GM06990 (cell line): ENCODE measurements around the gene CCDC30.

Source experiments
- DNase-seq: peaks from one replicate; pipeline ENCODE4 v3.0.0-alpha.2; 2011; ENCODE audit not compliant: insufficient read length; ENCODE audit errors: extremely low read depth
- H3K27me3 ChIP-seq: replicated peaks from 2 replicates; pipeline ENCODE4 v1.6.0; 2011; ENCODE audit warnings: low read length; ENCODE audit not compliant: control insufficient read depth, insufficient read depth
- H3K36me3 ChIP-seq: 2 replicates; pipeline ENCODE4 v1.5.1; 2011; ENCODE audit warnings: low read length; ENCODE audit not compliant: control insufficient read depth, insufficient read depth
- H3K4me3 ChIP-seq: replicated peaks from 2 replicates; pipeline ENCODE4 v1.5.1; 2011; ENCODE audit warnings: low read depth, mild to moderate bottlenecking, control low read depth, low read length
- TF ChIP-seq, protein P1 (sequence below): IDR thresholded peaks from 2 replicates; pipeline ENCODE4 v1.5.1; 2011; ENCODE audit warnings: low read length, control low read depth, mild to moderate bottlenecking, inconsistent platforms; ENCODE audit not compliant: insufficient read depth, poor library complexity, severe bottlenecking

CCDC30 gene

DNA sequence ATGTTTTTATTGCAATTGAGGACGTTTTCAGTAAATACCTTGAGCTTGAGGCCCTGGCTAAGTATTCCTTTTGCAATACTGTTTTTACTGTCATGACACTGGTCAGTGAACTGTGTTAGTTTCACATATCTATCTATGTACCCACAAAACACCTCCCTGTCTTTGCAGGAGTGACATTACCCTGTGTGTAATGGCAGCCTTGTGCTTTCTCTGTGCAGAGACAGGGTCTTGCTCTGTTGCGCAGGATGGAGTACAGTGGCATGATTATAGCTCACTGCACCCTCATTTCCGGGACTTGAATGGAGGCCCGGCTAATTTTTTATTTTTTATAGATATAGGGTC is 228.0 kb downstream of the CCDC30 start:
- Histone ChIP-seq H3K4me3 (peak overlapping the region; percentile 6; the same call in 1 of the 2 replicates), H3K27me3 (no peaks in the 10 kb centered on the region), H3K36me3 (peaks cover 3% of the 10 kb centered on the region)
- no peak for DNase-seq
- TF ChIP-seq, protein P1, sequence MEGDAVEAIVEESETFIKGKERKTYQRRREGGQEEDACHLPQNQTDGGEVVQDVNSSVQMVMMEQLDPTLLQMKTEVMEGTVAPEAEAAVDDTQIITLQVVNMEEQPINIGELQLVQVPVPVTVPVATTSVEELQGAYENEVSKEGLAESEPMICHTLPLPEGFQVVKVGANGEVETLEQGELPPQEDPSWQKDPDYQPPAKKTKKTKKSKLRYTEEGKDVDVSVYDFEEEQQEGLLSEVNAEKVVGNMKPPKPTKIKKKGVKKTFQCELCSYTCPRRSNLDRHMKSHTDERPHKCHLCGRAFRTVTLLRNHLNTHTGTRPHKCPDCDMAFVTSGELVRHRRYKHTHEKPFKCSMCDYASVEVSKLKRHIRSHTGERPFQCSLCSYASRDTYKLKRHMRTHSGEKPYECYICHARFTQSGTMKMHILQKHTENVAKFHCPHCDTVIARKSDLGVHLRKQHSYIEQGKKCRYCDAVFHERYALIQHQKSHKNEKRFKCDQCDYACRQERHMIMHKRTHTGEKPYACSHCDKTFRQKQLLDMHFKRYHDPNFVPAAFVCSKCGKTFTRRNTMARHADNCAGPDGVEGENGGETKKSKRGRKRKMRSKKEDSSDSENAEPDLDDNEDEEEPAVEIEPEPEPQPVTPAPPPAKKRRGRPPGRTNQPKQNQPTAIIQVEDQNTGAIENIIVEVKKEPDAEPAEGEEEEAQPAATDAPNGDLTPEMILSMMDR, result no peak

DNA sequence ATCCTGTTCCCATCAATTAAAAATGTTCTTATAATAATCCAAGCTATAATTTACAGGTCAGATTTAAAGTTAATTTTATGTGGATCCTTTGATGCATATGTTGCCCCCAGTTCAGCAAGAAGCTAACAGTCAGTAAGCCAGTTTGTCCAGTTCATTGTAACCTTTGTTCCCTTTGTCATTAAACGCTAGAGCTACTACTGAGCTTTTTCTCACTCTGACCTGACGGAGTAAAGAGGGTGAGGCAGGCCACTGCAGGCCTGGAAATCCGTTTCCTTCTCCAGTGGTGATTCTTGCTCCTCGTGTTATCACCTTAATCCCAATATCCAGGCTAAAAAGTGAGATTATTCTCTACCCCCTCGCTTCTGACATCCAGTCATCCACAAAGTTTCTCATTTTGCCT is 229.4 kb downstream of the CCDC30 start:
- TF ChIP-seq, protein P1, result no peak
- H3K27me3 ChIP-seq, result no peaks in the 10 kb centered on the region
- DNase-seq, result no peak
- peaks cover 7% of the 10 kb centered on the region for H3K36me3 ChIP-seq
- H3K4me3 ChIP-seq, result no peak overlapping the region

DNA sequence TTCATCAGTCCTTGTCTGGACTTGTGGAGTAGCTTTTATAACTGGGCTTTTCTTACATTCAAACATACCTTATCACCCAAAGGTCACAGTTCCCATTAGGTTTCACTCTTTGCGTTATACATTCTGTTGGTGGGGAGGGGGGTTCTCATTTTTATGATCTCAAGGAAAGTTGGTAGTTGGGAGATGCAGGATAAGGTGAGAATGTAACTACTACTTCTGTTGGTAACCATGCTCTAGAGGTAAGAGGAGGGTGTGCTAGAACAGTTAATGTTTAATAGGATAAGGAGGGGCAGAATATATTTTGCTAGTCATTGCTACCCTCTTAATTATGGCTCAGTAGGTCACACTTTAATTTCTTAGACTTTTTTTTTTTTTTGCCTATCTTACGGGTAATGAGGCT is 229.8 kb downstream of the CCDC30 start:
- DNase-seq, result no peak
- TF ChIP-seq, protein P1, result no peak
- H3K4me3 ChIP-seq, result no peak overlapping the region
- no peaks in the 10 kb centered on the region for H3K27me3 ChIP-seq
- peaks cover 7% of the 10 kb centered on the region for H3K36me3 ChIP-seq

DNA sequence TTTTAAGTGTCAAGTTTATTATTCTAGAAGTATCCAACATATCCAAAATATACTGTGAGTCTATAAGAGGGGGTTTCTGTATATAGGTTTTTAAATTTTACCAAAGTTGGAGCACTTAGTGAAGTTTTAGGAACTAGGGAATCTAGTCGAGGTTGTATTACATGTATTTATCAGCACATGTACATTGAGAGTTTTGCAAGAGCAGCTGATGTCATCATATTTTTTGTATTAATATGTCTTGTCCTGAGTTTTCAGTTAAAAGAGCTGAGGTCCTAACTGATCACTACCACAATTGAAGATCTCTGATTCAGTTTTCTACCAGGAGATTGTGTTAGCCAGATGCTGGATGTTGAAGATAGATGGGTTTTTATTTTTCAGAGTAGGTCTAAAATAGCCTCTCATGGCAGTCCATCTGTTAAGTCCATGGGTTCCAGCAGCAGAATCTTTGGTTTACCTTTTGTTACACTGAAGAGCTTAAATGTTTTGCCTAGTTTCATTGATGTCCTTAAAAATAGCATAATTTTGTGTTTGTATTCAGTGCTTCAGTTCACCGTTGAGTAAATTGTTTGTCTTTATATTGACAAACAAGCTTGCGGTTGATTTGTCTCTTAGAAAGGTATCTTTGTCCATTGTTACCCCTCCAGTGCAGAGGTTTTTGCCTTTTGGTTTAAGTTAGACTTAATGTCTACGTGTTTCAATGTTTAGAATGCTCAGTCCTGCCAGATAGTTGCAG is 235.2 kb downstream of the CCDC30 start:
- H3K4me3 ChIP-seq, result no peak overlapping the region
- no peak for DNase-seq
- TF ChIP-seq, protein P1, result no peak
- no peaks in the 10 kb centered on the region for H3K27me3 ChIP-seq
- H3K36me3 ChIP-seq, result peaks cover 17% of the 10 kb centered on the region

DNA sequence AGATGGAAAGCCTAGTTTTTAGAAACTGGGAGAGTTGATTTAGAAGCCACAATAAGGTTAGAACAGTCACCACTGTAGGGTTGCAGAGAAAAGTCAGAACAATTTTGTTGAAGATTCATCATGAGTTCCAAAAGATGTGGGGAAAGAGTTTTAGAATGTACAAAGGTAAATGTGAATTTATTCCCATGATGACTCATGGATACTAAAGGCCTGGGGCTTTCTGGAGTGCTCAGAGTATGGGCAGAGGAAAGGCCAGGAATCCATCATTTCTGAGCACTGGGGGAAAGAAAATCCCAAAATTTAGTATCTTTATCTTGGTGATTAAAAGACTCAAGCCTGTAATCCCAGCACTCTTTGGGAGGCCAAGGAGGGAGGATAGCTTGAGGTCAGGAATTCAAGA is 236.9 kb downstream of the CCDC30 start:
- H3K36me3 ChIP-seq, result peaks cover 27% of the 10 kb centered on the region
- H3K27me3 ChIP-seq, result no peaks in the 10 kb centered on the region
- no peak for DNase-seq
- no peak overlapping the region for H3K4me3 ChIP-seq
- TF ChIP-seq, protein P1, result no peak
